B cell (primary cell): Measurements from ENCODE around the gene CUEDC2. TPM values are rescaled to one million over a fixed set of nuclear protein-coding genes. Genes with fewer than 3 reads are reported as not detected.

Source experiments
- ATAC-seq: fragments of 200-7000 bp; cut with Tn5 transposase; one replicate; pipeline ENCODE4 v1.10.0; 2021; ENCODE audit warnings: low read depth, mild to moderate bottlenecking, moderate number of reproducible peaks, moderate library complexity
- CTCF ChIA-PET: fragments of 350-600 bp; sonication (Branson Sonifier 250); formaldehyde crosslinking; loops from one replicate; lab custom pipeline; 2021; ENCODE audit warnings: antibody characterized with exemption, inconsistent platforms; lab: Charles Lee
- POLR2A ChIA-PET: fragments of 350-600 bp; sonication (Branson Sonifier 250); formaldehyde crosslinking; loops from one replicate; lab custom pipeline; 2021; ENCODE audit warnings: antibody characterized with exemption; lab: Charles Lee
- DNase-seq: peaks from one replicate; pipeline ENCODE4 v3.0.0; 2013
- H2AFZ ChIP-seq: 2 replicates; pipeline ENCODE4 v1.6.1; 2012; ENCODE audit warnings: mild to moderate bottlenecking, low read depth, low read length; ENCODE audit not compliant: insufficient read depth, poor library complexity, severe bottlenecking
- H3K27ac ChIP-seq, 2 donors: 1 replicate in 1 of 2; 2 replicates in 1 of 2; pipeline ENCODE4 v1.5.1; 2012 to 2013; ENCODE audit warnings: low read length in 2 of 2, mild to moderate bottlenecking in 2 of 2, moderate library complexity in 1 of 2
- H3K27me3 ChIP-seq, 4 experiments: fragments of 200-600 bp in 1 of 4; sonication (generic) in 1 of 4; replicated peaks in 1 of 4; 1 replicate in 2 of 4; 2 replicates in 2 of 4; pipeline versions ENCODE4 v1.6.1 to v1.7.0; 2013 to 2016; ENCODE audit warnings: low read length in 3 of 4, mild to moderate bottlenecking in 2 of 4, mixed read lengths in 1 of 4, moderate library complexity in 1 of 4; ENCODE audit not compliant: insufficient read depth in 4 of 4, control insufficient read depth in 3 of 4; ENCODE audit errors: control extremely low read depth in 1 of 4
- H3K36me3 ChIP-seq, 2 experiments: replicated peaks in 1 of 2; 1 replicate in 1 of 2; 2 replicates in 1 of 2; pipeline versions ENCODE4 v1.6.1 to v1.7.1; 2013; ENCODE audit warnings: low read length in 1 of 2; ENCODE audit not compliant: insufficient read depth in 2 of 2, control insufficient read depth in 1 of 2; ENCODE audit errors: control extremely low read depth in 1 of 2, extremely low read depth in 1 of 2
- H3K4me1 ChIP-seq, 2 donors: fragments of 200-600 bp in 1 of 2; sonication (generic) in 1 of 2; 1 replicate in 1 of 2; 2 replicates in 1 of 2; pipeline versions ENCODE4 v1.5.1 to v1.6.1; 2013 to 2017; ENCODE audit warnings: low read length in 2 of 2; ENCODE audit not compliant: control insufficient read depth in 2 of 2, insufficient read depth in 2 of 2
- H3K4me2 ChIP-seq: replicated peaks from 2 replicates; pipeline ENCODE3; 2012; ENCODE audit warnings: mild to moderate bottlenecking, low read depth, low read length; ENCODE audit not compliant: poor library complexity, severe bottlenecking
- H3K4me3 ChIP-seq, 5 experiments: fragments of 200-600 bp in 1 of 5; sonication (generic) in 1 of 5; 1 replicate in 3 of 5; 2 replicates in 2 of 5; pipeline versions ENCODE4 v1.5.1 to v1.7.0; 2011 to 2016; ENCODE audit warnings: low read length in 4 of 5, mild to moderate bottlenecking in 4 of 5, low read depth in 2 of 5, control low read depth in 1 of 5, moderate library complexity in 1 of 5; ENCODE audit not compliant: insufficient read depth in 1 of 5; ENCODE audit errors: control extremely low read depth in 1 of 5, extremely low read depth in 1 of 5
- H3K79me2 ChIP-seq: fragments of 200-600 bp; sonication (generic); one replicate; pipeline ENCODE4 v1.6.0; 2016; ENCODE audit warnings: low read length; ENCODE audit not compliant: control insufficient read depth, insufficient read depth
- H3K9ac ChIP-seq: fragments of 200-600 bp; sonication (generic); 2 replicates; pipeline ENCODE4 v1.6.1; 2017; ENCODE audit warnings: mild to moderate bottlenecking, low read length, moderate library complexity
- H3K9me3 ChIP-seq, 3 donors: one replicate each; pipeline versions ENCODE4 v1.6.1 to v1.7.1; 2013; ENCODE audit warnings: low read length in 2 of 3; ENCODE audit not compliant: control insufficient read depth in 2 of 3, insufficient read depth in 1 of 3; ENCODE audit errors: control extremely low read depth in 1 of 3
- H4K20me1 ChIP-seq: 2 replicates; pipeline ENCODE4 v1.6.0; 2012; ENCODE audit warnings: mild to moderate bottlenecking, low read length; ENCODE audit not compliant: insufficient read depth, control insufficient read depth, poor library complexity, severe bottlenecking
- H3K27ac Mint-ChIP-seq: one replicate; pipeline ENCODE4 v1.8.0; 2021; ENCODE audit warnings: mixed read lengths
- H3K27me3 Mint-ChIP-seq: one replicate; pipeline ENCODE4 v1.8.0; 2021; ENCODE audit warnings: mixed read lengths
- H3K4me1 Mint-ChIP-seq: one replicate; pipeline ENCODE4 v1.8.0; 2021; ENCODE audit warnings: mixed read lengths
- H3K4me3 Mint-ChIP-seq: one replicate; pipeline ENCODE4 v1.8.0; 2021; ENCODE audit warnings: mixed read lengths
- H3K9me3 Mint-ChIP-seq: one replicate; pipeline ENCODE4 v1.8.0; 2022; ENCODE audit warnings: mixed read lengths; ENCODE audit not compliant: insufficient read depth
- EZH2 ChIP-seq: IDR thresholded peaks from 2 replicates; pipeline ENCODE4 v1.6.1; 2012; ENCODE audit warnings: borderline replicate concordance, low read depth, mild to moderate bottlenecking, moderate library complexity, low read length; ENCODE audit not compliant: insufficient read depth, poor library complexity, severe bottlenecking
- WGBS: methylation state at CpG from one replicate; pipeline ENCODE4 v1.1.5; 2013; ENCODE audit warnings: missing lambda C conversion rate; ENCODE audit not compliant: insufficient coverage; 5-methylcytosine and 5-hydroxymethylcytosine counted together
- intact Hi-C: fragments of 100-400 bp; cut with micrococcal nuclease; formaldehyde crosslinking; loops from one replicate; pipeline ENCODE4 v1.10.0; 2022
- polyA plus RNA-seq: library from polyadenylated mRNA; depleted of rRNA; stranded (reverse); fragments of >200 nt; gene quantifications from 2 replicates; pipeline ENCODE4 v1.2.3, GENCODE V29; 2012
- total RNA-seq, 2 donors: library from RNA; stranded (reverse); fragments of 120-200 nt in 1 of 2; gene quantifications; 1 replicate in 1 of 2; 2 replicates in 1 of 2; pipeline versions ENCODE4 v1.2.3 to v1.2.4, GENCODE V29; 2013 to 2022
- TF ChIP-seq, protein P1 (sequence below): fragments of 200-600 bp; IDR thresholded peaks from one replicate; pipeline ENCODE4 v1.8.0; 2022; ENCODE audit warnings: antibody characterized with exemption, mild to moderate bottlenecking

The CUEDC2 gene
- total and polyA plus RNA-seq, 2 donors (not counting 1 experiment from before 2014, with no cell fraction given) = 35.6 to 49.4 TPM

DNA sequence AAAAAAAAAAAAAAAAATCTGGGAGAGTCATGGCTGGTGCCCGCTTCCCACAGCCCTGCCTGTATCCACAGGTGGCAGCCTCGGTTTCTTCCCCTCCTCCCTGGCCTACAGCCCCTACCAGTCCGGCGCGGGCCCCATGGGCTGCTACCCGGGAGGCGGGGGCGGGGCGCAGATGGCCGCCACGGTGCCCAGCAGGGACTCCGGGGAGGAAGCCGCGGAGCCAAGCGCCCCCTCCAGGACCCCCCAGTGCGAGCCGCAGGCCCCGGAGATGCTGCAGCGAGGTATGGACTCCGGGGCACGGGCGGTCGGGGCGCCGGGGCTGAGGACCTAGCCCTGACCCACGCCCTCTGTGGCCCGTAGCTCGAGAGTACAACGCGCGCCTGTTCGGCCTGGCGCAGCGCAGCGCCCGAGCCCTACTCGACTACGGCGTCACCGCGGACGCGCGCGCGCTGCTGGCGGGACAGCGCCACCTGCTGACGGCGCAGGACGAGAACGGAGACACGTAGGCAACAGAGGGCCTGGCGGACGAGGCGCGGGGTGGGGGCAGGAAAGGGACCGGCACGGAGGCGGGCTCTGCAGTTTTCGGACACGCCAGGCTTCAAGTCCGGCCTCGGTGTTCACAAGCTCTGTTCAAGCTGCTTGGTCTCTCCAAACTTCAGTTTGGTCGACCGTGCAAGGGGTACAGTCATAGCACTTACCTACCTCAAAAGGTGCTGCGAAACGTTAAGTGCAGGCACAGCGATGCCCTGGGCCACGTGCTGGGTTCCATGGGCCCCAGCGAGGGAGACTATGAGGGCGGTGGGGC lies 33.0 kb downstream of the CUEDC2 start:
- Histone ChIP-seq H3K4me3 (peak overlapping the region in 4 of 5 experiments; percentile 29 to 53 (median 49)), H3K9me3 (no peaks in the 10 kb centered on the region), H3K27me3 (no peaks in the 10 kb centered on the region), H2AFZ (no peak overlapping the region), H3K4me2 (peak overlapping the region; percentile 87), H3K79me2 (peaks cover 45% of the 10 kb centered on the region), H3K4me1 (peaks cover 36 to 46% of the 10 kb centered on the region in 2 donors), H3K36me3 (peaks cover 0 to 56% of the 10 kb centered on the region in 2 experiments), H4K20me1 (peaks cover 82% of the 10 kb centered on the region), H3K9ac (peak overlapping the region; percentile 57), H3K27ac (peak overlapping the region; percentile 74 to 80)
- DNase-seq (peak; percentile 94), ATAC-seq (peak; percentile 39)
- Mint-ChIP-seq H3K27me3 (no peaks in the 10 kb centered on the region), H3K9me3 (no peaks in the 10 kb centered on the region), H3K27ac (peak overlapping the region; percentile 92), H3K4me1 (peaks cover 46% of the 10 kb centered on the region), H3K4me3 (peak overlapping the region; percentile 95)
- CTCF ChIA-PET = interaction anchor here (0.6 to 8.8 kb wide), 28 partner anchors 8 to 567 kb away, joined by 3 to 108 read pairs (median 4); partner anchors contain the start of genes C10orf95, CUEDC2, FBXL15 and PITX3
- WGBS = 7% methylated on average over 72 of the region's 72 CpGs
- POLR2A ChIA-PET = interaction anchor here (0.6 to 2.6 kb wide), 7 partner anchors 13 to 247 kb away, joined by 3 to 11 read pairs (median 4); partner anchors contain the start of genes C10orf95, CUEDC2 and FBXL15
- TF ChIP-seq, protein P1, sequence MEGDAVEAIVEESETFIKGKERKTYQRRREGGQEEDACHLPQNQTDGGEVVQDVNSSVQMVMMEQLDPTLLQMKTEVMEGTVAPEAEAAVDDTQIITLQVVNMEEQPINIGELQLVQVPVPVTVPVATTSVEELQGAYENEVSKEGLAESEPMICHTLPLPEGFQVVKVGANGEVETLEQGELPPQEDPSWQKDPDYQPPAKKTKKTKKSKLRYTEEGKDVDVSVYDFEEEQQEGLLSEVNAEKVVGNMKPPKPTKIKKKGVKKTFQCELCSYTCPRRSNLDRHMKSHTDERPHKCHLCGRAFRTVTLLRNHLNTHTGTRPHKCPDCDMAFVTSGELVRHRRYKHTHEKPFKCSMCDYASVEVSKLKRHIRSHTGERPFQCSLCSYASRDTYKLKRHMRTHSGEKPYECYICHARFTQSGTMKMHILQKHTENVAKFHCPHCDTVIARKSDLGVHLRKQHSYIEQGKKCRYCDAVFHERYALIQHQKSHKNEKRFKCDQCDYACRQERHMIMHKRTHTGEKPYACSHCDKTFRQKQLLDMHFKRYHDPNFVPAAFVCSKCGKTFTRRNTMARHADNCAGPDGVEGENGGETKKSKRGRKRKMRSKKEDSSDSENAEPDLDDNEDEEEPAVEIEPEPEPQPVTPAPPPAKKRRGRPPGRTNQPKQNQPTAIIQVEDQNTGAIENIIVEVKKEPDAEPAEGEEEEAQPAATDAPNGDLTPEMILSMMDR = peak; percentile 94
- TF ChIP-seq EZH2 = no peak
- intact Hi-C loops = loop anchor here (1.0 kb wide), 5 partner anchors 10 to 169 kb away; partner anchors contain the start of genes ACTR1A and FBXL15
